NOMO-1 (cell line): ENCODE results near the gene SAMMSON.

Experiments used
- DNase-seq, 2 experiments: peaks; one replicate each; lab custom pipeline; 2025; ENCODE audit not compliant: unreplicated experiment in 2 of 2; lab: John Stamatoyannopoulos, UW

The SAMMSON gene

DNA sequence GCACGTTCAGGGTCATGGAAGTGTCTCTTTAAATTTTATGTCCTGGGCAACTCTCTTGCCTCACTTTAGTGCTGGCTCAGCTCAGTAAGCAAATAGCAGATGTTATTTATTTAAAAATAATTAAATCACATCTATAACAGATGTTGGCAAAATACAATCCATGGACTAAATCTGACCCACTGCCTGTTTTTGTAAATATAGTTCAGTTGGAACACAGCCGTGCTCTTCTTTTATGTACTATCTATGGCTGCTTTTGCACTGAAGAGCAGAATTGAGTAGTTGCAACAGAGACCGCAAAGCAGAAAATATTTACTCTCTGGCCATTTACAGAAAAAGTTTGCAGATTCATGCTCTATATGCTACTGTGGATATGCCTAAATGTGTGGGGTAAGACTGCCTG lies 79.2 kb downstream of the SAMMSON start:
- no peak for DNase-seq

DNA sequence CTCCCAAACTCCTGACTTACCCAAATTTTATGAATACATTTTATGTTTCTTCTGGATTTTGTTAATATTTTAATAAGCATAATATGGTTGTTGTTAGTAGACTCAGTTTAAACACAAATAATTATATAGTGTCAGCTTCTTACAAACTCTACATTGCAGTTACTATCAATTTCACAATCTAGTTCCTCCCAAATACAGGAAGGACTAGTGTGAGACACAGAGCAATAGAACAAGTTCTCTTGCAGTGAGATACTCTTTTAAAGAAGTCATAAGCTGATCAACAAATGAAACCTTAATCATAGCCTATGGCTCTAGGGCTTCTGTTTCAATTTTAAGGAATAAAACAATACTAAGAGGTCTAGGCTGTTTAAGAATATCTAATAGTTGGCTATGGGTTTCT lies 86.1 kb downstream of the SAMMSON start:
- peak in 1 of 2 experiments; percentile 71 for DNase-seq

DNA sequence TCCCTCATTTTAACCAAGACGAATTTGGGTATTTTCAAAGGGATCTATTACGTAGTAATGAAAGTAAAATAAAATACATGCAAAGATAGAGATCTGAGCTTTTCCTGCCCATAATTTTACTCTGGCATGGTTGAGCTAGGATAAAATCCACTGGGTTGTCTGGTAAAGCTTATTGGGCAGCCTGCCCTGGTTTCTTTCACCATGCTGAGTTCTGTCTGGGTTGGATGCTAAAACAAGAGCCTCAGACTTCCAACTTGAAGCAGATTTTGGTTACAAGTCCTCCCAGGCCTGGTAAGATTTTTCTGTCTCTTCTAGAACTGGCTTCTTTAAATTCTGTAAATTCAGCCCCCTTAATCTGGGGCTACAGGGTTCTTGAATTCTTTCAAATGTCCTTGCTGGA lies 86.8 kb downstream of the SAMMSON start:
- no peak for DNase-seq

DNA sequence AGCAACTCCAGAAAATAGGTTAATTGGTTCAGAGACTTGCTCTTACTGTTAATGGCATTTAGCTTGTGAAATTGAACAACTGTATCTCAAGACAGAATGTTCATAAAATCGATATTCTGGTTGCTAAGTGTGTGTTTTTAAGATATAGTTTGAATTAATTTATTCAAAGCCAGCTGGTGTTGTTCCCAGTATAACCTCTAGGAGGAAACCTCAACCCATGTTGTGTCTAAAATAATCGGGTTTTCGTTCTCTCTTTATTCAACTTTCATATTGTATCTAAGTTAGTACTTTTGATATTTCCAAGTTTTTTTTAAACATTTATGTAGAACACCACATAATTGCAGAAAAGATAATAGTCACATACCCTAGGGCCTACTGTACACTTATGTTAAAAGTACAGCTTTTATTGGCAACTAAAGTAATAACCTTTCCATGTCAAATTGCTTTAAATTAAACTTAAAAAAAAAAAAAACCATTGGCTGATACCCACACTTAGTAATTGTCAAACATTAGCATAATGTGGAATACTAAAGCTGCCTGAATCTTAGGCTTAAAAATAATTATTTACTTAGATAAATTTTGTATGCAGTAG lies 90.9 kb downstream of the SAMMSON start:
- DNase-seq: peak in 1 of 2 experiments; percentile 23

DNA sequence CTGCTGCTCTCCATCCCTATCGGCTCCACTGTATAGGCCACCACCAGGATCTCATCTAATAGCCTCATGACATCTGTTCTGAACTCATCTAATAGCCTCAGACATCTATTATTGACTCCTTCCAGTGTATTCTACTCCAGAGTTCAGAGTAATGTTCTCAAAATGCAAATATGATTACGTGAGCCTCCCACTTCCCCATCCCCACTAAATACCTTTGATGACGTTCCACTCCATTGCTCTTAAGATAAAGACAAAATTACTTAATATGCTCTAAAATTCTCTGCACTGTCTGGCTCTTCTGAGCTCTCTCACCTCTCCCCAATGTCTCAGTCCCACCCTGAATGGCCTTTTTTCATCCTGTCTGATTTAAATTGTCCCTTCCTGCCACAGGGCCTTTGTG lies 94.7 kb downstream of the SAMMSON start:
- DNase-seq: no peak

DNA sequence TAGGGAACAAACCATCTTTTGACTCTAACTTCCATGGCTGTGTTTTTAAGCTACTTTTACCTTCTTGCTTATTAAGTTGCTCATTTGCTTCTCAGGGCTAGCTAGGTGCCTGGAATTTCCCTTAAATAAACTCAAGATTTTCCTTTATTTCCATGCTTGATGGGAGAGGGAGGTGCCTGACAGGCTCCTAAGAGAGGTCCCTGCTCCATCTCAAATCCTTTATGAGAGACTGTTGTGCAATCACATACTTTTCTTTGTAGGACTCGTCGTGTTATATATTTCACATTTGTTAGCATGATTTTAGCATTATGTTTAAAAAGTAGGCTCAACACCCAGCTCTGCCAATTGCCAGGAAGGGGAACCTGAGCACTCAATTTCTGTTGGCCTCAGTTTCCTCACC lies 95.7 kb downstream of the SAMMSON start:
- no peak for DNase-seq

DNA sequence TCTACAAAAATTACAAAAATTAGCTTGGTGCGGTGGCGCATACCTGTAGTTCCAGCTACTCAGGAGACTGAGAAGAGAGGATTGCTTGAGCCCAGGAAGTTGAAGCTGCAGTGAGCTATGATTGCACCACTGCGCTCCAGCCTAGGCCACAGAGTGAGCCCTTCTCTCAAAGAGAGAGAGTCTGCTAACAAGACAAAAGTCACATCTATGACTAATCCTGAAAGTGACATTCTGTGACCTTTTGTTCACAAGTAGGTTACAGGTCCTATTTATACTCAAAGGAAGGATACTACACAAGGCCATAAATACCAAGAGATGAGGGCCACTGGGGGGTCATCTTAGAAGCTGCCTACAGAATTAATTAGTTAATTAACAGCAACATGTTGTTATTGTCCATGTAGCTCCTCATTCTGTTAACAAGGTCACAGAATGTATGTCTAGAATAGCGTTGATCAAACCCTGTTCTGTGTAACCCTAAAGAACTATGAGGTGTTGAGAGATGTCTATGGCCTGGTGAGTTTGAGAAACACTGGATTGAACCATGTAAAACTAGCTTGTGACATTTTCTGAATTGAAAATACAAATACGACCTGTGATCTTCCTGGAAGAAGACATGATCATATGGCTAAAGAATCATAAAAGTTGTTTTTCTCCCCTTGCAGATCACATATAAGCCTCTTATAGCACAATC lies 97.0 kb downstream of the SAMMSON start:
- no peak for DNase-seq

DNA sequence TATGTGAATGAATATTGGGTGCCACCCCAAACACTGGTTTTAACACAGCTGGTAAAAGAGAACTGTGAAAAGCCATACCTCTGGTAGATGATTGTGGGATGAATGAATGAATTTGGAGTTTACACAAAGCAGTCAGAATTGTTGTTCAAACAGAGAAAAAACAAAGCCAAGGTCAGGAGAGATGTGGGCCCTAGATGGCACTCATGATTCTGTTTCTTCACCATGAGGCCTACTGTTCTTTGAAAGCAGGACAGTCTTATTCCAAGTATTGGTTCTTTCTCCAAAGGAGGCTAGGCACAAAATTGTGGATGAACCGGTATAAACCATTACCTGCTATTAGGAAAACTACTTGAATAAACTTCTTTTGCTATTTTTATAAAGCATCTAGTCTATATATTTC lies 97.6 kb downstream of the SAMMSON start:
- DNase-seq: no peak

DNA sequence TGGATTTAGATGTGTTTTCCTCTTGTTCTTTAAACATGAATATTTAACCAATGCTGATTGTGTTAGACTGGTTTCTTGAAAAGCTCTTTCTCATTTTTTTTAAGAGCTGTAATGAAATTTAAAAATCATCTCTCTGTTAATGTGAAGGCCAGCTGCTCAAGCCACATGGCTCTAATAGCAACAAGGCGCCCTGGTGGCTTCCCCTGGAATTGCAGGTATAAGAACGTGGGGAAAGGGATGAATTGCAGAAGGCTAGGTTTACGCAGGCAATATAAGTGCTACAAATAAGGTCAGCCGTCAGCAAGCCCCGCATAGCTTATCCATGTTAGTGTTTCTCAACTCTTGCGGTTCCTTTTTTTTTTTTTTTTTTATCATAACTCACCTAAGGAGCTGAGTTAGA lies 108.5 kb downstream of the SAMMSON start:
- peak in 1 of 2 experiments; percentile 25 for DNase-seq

DNA sequence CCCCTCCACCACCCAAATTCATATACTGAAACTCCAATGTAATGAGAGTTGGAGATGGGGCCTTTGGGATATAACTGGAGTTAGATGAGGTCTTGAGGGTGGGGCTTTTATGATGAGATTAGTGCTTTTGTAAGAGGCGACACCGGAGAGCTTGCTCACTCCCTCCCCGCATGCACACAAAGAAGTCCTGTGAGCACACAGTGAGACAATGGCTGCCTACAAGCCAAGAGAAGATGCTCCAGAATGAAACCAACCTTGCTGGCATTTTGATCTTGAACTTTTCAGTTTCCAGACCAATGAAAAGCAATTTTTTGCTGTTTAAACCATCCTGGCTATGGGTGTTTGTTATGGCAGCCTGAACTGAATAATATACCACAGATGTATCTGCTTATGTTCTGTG lies 109.0 kb downstream of the SAMMSON start:
- DNase-seq: no peak

DNA sequence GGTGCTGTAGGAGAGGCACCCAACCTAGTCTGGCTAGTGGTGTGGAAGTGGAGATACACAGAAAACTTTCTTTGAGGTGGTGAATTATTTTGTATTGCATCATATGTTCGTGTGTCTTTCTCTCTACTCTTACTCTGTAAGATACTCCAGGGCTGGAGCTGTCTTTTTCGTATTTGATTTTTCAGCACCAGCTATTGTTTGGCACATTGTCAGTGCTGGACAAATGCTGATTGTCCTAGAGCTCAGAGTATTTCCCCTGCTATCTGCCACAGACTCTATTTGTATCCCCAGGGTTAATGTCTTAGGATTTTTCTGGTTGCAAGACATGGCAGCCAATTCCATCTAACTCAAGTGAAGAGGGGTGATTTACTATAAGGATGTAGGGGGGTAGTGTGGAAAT lies 110.5 kb downstream of the SAMMSON start:
- DNase-seq: no peak

DNA sequence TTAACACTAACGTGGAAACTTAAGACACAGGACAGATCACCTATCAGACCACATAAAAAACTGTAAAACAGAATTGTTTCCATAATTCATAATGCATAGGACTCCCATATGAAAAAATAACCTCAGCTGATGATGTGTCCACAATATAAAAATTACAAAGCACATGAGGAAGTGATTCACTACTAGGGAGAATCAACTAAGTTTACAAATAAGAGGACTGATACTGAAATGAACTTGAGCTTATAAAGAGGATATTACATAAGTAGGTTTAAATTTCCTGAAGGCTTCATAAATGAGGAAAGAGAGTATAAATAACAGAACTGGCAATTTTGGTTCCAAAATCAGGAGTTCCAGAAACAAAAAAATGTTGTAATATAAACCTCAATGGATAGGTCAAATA lies 111.9 kb downstream of the SAMMSON start:
- no peak for DNase-seq

DNA sequence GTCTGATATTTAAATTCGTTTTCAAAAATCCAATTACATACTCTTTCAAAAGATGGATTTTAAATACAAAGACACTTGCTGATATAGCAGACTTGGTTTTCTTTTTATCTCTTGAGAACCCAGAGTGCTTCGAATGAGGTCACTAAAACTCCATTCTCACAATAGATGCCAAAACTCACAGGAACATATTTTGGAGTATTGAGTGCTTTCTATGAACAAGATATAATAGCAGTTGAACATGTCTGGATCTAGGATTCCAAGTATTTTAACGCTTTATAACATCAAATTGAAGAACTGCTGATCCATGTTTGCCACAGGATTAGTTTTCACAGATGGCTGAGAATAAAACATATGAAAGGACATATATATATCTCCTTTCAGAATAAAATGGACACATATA lies 113.2 kb downstream of the SAMMSON start:
- no peak for DNase-seq

DNA sequence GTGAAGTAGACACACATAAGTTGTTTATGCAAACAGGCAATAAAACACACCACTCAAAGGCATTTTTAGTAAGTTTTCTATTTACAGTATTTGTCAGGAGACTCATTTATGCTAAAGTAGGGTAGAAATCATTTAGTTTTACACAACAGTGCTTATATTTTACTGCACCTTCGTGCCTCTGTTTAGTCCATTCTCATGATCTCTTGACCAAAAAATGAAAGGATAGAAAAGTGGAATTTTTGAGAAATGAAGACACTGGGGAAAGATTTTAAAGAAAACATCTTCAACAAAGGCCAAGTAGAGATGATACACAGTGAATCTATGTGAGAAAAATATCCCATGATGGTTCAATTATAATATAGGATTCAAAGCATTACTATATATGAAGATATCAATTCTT lies 114.9 kb downstream of the SAMMSON start:
- no peak for DNase-seq

DNA sequence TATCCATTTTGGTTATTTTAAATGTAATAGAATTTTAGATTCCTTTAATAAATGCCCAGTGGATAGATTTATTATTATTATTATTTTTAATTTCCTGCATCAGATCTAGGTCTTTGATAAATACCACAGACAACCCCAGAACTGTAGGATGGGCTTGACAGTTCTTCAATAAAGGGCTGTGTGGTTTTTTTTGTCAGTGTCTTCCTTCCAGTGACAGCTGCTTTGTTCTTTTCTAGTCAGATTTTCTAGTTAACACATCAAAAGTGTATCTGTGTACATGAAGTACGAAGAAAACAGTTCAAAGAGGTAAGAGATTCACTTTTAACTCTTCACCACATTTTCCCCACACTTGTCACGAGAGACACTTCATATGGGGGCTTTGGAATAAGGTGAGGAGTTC lies 120.3 kb downstream of the SAMMSON start:
- no peak for DNase-seq
